KMS-11 (cell line): ENCODE measurements around the gene RAMP1.

Experiments used
- H2AFZ ChIP-seq: fragments of 200-600 bp; sonication (generic); 2 replicates; pipeline ENCODE4 v1.6.1; 2016; ENCODE audit warnings: antibody characterized with exemption, mixed run types, low read depth
- H3K27ac ChIP-seq: fragments of 200-600 bp; sonication (generic); 2 replicates; pipeline ENCODE4 v1.6.1; 2016; ENCODE audit warnings: mild to moderate bottlenecking, mixed run types
- H3K27me3 ChIP-seq: fragments of 200-600 bp; sonication (generic); 2 replicates; pipeline ENCODE4 v1.6.1; 2017; ENCODE audit warnings: mild to moderate bottlenecking, low read depth, mixed run types, moderate library complexity; ENCODE audit not compliant: insufficient read depth
- H3K36me3 ChIP-seq: fragments of 200-600 bp; sonication (generic); 2 replicates; pipeline ENCODE4 v1.6.1; 2017; ENCODE audit warnings: mild to moderate bottlenecking, mixed run types; ENCODE audit not compliant: insufficient read depth
- H3K4me1 ChIP-seq: fragments of 200-600 bp; sonication (generic); 2 replicates; pipeline ENCODE4 v1.6.1; 2016; ENCODE audit warnings: mild to moderate bottlenecking, low read depth, mixed run types; ENCODE audit not compliant: poor library complexity, severe bottlenecking
- H3K4me2 ChIP-seq: fragments of 200-600 bp; sonication (generic); 2 replicates; pipeline ENCODE4 v1.7.0; 2016; ENCODE audit warnings: mild to moderate bottlenecking, mixed run types
- H3K4me3 ChIP-seq: fragments of 200-600 bp; sonication (generic); IDR thresholded peaks from 2 replicates; pipeline ENCODE4 v1.6.1; 2017; ENCODE audit warnings: low read depth, low read length, mixed read lengths; ENCODE audit not compliant: insufficient read depth
- H3K79me2 ChIP-seq: fragments of 200-600 bp; sonication (generic); 2 replicates; pipeline ENCODE4 v1.6.1; 2016; ENCODE audit warnings: low read depth, mixed run types; ENCODE audit not compliant: insufficient read depth
- H3K9ac ChIP-seq: fragments of 200-600 bp; sonication (generic); 2 replicates; pipeline ENCODE4 v1.6.1; 2016; ENCODE audit warnings: mild to moderate bottlenecking, mixed run types
- H4K20me1 ChIP-seq: fragments of 200-600 bp; sonication (generic); 2 replicates; pipeline ENCODE4 v1.6.1; 2016; ENCODE audit warnings: mild to moderate bottlenecking, mixed run types; ENCODE audit not compliant: insufficient read depth
- CTCF ChIP-seq: fragments of 200-600 bp; sonication (generic); conservative IDR thresholded peaks from 2 replicates; pipeline ENCODE4 v1.6.1; 2017; ENCODE audit warnings: low read depth, mild to moderate bottlenecking, antibody characterized with exemption, low read length, moderate library complexity, mixed read lengths

RAMP1 gene

GRCh38 chr2:237956402-237956736, 96.9 kb downstream of the RAMP1 start:
- no peak for TF ChIP-seq CTCF
- Histone ChIP-seq H3K27me3 (no peaks in the 10 kb centered on the region), H3K36me3 (no peaks in the 10 kb centered on the region), H2AFZ (no peak overlapping the region), H3K27ac (no peak overlapping the region), H3K9ac (no peak overlapping the region), H3K79me2 (no peaks in the 10 kb centered on the region), H3K4me2 (no peak overlapping the region), H4K20me1 (no peaks in the 10 kb centered on the region), H3K4me1 (no peaks in the 10 kb centered on the region), H3K4me3 (no peak overlapping the region)

GRCh38 chr2:237961637-237962036, 102.2 kb downstream of the RAMP1 start:
- peaks cover 4% of the 10 kb centered on the region for H3K4me1 ChIP-seq
- H3K27me3 ChIP-seq = no peaks in the 10 kb centered on the region
- H3K4me3 ChIP-seq = no peak overlapping the region
- H4K20me1 ChIP-seq = no peaks in the 10 kb centered on the region
- H3K27ac ChIP-seq = no peak overlapping the region
- no peaks in the 10 kb centered on the region for H3K36me3 ChIP-seq
- TF ChIP-seq CTCF = no peak
- no peak overlapping the region for H2AFZ ChIP-seq
- H3K79me2 ChIP-seq = no peaks in the 10 kb centered on the region
- no peak overlapping the region for H3K4me2 ChIP-seq
- H3K9ac ChIP-seq = no peak overlapping the region
